GM21619 (cell line): ENCODE measurements around the gene RYR2.

ENCODE experiments used
- ATAC-seq: cut with Tn5 transposase; IDR thresholded peaks from one replicate; pipeline ENCODE4 v1.9.1; 2021; ENCODE audit not compliant: unreplicated experiment

Gene RYR2

DNA sequence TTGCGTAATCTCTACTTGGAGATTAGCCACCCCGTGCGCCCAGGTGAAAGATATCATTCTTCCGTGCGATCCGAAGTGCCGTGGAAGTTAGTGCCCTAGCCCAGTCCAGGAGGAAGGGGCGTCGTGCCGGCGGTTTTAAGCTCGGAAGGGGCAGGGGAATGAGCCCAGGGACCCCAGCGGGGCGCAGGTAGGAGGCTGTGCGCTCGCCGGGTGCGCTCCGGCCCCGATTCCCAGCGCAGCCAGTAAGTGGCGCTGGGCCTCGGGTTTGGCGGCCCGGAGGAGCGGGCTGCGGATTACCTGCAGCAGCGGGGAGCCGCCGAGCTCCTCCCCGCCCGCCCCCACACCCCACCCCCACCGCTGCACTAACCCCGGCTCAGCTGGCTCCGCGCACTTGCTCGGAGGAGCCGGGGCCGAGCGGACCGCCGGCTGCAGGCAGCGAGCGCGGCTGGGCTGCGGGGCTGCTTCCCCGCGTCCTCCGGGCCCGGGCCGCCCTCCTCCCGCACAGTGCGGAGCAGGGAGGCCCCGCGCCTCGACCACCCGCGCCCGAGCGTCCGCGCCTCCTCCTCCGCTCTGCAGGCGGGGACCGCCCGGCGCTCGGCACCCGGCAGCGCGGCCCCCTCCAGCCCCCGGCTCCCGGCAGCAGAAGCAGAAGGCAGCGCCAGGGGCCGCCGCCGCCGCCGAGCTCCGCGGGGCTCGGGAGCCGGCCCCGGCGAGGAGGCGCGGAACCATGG, at the start of gene RYR2:
Gene RYR2, plus strand, starts transcription at position 390 of the 731 bp plus-strand sequence. Its CDS starts 338 bp downstream, at position 728.
- no peak for ATAC-seq

DNA sequence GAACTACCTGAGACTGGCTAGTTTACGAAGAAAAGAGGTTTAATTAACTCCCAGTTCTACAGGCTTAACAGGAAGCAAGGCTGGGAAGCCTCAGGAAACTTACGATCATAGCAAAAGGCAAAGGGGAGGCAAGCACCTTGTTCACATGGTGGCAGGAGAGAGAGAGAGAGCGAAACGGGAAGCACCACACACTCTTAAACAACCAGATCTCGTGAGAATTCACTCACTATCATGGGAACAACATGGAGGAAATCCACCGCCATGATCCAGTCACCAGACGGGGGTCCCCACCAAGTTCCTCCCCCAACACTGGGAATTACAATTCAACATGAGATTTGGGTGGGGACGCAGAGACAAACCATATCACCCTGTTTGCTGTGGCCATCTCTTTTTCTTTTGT, 49.5 kb upstream of the RYR2 start:
- no peak for ATAC-seq

DNA sequence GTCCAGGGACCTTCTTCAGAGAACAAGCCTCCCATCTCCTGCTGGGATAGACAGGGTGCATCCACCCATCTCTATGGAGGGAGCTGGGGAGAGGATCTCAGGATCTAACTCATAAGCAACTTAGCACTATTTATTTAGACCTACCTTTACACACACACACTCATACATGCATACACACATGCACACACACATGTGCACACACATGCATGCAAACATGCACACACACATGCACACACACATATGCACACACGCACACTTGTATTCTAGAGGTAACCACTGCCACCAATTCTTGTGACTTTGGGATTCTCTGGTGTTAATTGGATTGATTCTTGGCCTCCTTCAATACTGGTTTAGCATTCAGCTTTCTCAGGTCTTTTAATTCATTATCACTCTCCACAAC, 47.5 kb upstream of the RYR2 start:
- ATAC-seq, result no peak

DNA sequence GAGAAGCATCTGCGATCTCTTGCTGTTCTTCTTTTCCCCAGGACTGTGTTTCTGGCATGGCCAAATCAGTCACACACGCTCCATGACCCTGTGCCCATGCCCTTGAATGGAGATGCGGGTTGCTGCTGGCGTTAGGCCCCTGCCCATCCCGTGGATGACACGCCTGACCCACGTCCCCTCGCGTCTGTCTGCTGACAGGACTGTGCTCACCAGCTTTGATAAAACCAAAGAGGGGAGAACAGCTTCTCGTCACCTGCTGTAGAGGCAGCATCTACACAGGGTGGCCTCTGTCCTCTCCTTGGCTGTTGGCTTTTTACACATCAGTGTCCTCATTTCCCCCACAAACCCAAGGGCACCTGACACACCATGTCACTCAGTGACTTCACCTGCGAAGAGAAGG, 44.6 kb upstream of the RYR2 start:
- no peak for ATAC-seq

DNA sequence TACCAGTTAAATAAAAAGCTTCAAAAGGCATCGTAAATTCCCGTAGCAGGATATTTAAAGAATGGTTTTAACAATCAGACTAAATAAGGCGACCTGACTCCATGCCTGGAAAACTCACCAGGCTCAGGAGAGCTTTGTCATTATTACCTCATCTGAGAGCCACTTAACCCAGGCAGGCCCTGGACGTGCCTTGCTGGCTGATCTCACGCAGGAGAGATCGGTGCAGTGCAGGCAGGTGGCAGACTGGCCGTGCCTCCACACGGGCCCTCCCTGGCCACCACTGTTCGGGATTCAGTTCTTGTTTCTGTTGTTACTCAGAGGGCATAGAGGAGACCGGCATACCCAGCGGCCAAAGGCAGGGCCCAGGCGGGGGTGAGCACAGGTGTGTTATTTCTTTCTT, 44.1 kb upstream of the RYR2 start:
- no peak for ATAC-seq

DNA sequence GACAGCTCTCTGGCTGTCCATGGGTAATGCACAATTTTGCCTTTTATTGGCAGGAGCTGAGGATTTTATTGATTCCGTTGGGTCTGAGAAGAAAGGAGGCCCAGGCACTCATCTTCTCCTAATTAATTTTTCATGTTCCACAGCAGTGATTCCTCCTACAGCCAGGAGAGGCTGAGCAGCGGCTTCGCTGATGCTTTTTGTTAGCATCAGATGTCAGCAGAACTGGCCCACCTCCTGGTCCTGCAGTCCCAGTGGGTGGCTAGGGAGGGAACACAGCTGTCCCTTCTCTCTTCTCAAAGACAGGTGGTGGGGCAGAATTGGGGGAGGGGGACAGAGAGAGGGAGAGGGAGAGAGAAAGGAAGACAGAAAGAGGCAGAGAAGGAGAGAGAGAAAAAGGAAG, 43.4 kb upstream of the RYR2 start:
- no peak for ATAC-seq

DNA sequence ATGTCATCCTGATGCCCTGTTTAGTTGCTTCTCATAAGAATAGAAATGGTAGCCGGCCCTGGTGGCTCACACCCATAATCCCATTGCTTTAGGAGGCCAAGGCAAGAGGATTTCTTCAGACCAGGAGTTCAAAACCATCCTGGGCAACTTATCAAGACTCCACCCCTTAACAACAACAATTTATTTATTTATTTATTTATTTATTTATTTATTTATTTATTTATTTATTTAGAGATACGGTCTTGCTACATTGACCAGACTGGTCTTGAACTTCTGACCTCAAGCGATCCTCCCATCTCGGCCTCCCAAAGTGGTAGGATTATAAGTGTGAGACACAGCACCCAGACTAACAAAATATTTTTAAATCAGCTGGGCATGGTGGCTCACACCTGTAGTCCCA, 41.8 kb upstream of the RYR2 start:
- no peak for ATAC-seq

DNA sequence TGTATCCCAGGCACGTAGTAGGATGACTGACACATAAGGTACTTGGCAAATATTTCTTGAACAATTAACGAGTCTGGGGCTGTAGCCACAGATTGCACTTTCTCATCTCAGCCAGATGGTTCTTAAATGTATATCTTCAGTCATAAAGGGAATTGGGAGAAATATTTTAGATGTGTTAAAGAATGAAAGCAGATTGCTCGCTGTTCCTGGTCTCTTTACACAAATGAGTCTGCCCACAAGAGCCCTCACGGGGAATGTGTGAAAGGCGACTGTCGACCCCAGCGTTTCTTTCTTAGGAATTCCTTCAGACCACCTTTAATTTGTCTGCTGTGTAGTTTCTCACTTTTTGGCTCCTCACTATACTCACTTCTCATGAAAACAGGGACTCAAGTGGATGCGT, 38.5 kb upstream of the RYR2 start:
- no peak for ATAC-seq

DNA sequence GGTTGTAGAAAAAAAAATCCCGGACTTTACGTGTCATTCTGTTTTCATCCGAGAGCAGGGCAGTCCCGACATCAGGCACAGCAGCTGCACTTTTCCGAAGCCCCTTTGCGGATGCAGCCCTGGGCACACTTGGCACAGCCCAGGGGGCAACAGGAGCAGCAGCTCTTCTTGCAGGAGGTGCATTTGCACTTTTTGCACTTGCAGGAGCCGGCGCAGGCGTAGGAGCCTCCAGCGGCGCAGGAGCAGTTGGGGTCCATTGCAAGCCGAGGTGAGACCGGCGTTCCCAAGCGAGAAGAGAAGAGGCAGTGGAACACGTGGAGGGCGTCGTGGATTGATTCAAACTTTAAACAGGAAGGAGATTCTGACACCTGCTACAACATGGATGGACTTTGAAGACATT, 37.9 kb upstream of the RYR2 start, which contains the start of gene MT1HL1:
Gene MT1HL1, minus strand, starts transcription at position 326 of the 400 bp plus-strand sequence. Its CDS starts 69 bp downstream, at position 257.
- no peak for ATAC-seq

DNA sequence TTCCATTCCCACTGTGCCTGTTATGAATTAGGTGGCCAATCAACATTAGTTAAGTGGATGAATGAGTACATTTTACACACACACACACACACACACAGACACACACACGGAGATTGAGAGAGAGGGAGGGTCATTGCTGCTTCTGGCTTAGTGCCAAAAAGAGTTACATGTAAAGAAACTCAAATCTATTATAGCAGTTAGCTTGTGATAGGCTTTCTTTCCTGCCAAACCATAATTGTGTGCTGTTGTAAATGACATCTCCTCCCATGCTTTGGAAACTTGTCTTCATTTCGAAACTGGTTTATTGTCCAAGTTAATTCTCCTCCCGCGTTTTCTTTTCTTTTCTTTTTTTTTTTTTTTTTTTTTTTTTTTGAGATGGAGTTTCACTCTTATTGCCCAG, 36.3 kb upstream of the RYR2 start:
- ATAC-seq, result no peak

DNA sequence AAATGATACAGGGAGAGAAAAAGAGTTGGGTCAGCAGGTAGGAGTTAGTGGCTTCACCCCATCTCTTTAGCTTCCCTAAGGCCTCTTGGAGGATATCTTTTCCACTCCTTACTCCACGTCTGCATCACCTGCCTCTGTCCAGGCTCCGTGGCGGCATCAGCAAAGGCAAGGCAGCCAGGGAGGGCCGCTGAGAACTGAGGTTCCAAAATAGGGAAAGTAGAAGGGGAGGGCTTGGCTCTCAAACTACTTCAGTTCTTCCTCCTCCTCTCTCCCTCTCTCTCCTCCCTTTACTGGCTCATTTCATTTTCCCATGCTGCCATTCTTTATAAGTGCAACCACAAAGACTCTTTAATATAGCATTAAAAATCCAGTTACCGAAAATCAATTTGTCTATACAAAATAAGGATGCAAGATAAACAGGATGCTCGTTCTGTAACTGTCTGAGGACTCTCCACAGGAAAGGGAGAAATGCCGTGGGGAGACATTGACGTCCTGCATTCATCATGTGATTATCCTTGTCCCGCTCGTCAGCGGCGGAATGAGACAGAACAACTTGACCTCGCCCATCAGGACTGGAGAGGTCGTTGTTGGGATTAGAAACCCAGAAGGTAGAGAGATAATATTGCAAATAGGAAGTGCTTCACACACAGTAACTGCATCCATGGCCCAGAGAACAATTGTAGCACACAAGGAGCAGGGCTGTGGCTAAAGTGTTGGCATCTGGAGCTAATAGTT, 34.7 kb upstream of the RYR2 start:
- ATAC-seq, result no peak

DNA sequence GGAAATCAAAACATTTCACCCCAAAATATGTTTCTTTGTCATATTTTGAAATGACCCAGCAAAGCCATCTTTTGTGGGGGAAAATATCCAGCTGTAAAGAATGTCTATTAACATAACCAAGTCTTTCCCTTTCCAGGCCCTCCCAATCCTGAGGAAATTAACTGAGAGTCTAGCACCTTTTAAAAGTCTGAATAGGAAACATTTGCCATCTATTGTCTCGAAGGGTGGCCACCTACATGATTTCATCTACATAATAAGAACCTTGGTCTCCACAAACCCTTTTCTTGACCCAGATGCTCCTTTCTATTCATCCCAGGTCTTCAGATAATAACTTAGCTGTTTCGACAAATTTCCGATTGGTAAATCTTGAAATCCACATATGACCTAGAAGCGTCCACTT, 32.4 kb upstream of the RYR2 start:
- no peak for ATAC-seq

DNA sequence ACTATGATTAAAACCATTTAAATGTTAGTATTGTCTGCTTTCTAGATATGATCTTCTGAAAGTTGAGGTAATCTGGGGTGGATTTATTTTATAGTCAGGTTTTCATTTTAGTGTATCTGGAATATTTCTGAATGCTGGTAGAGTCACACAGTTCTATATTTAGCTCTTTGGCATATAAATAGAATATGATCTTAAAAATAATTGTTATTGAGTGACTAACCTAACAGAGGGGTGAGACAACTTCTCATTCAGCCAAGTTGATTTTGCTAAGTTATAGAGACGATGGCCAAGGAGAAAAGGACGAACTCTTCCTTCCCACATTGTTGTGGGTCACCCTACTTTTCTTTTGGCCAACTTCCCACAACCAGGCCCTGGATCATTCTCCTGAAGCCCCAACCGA, 30.6 kb upstream of the RYR2 start:
- ATAC-seq, result no peak

DNA sequence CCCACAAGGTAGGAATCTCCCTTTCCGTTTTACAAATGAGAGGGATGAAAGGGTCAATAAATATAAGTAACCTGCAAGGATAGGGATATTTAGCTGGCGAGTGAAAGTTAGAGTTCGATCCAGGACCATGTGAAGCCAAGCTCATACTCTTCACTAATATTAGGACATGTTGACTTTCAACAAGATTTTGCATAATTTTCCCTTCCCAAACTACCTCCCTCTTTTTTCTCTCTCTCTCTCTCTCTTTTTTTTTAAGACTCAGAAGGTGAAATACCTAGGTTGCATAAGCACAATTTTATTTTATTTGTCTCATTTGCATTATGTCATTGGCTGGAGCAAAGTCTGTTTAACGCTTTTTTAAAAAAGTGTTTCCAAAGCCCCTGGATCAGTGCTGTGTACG, 29.6 kb upstream of the RYR2 start:
- no peak for ATAC-seq

DNA sequence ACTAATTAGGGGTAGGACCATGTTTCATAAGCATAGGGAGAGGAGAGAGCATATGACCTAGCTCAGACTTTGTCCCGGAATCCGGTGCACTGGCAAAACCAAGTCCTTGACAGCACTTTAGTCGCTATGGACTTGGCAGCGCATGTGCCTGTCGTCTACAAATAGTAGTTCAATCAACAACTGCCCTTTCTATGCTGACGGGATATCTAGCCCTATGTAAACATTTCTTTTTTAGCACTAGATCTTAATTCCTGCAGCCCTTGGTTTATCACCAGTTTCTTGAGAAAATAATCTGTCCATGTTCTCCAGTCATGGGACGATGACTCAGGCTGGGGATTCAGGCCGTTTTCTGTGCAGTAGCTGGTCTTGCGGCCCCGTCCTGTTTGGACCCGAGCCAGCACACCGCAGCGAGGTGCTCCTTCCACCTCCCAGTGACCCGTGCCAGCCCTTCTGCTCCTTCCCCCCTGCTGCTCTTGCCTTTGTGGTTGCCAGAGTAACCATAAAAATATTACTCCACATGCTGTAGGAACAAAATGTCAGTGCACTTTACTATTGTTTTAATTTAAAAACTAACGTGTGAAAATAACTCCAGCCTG, 29.1 kb upstream of the RYR2 start:
- ATAC-seq, result no peak

DNA sequence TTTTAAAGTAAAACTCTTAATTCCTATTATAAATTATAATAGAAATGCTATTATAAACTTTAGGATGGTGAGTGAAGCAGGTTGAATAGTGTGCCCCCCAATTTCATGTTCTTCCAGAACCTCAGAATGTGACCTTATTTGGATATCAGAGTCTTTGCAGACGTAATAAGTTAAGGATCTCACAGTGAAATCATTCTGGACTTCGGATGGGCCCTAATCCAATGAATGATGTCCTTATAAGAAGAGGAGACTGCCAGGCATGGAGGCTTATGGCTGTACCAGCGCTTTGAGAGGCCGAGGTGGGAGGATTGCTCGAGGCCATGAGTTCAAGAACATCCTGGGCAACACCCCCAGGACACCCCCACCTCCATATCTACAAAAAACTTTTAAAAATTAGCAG, 28.4 kb upstream of the RYR2 start:
- no peak for ATAC-seq

DNA sequence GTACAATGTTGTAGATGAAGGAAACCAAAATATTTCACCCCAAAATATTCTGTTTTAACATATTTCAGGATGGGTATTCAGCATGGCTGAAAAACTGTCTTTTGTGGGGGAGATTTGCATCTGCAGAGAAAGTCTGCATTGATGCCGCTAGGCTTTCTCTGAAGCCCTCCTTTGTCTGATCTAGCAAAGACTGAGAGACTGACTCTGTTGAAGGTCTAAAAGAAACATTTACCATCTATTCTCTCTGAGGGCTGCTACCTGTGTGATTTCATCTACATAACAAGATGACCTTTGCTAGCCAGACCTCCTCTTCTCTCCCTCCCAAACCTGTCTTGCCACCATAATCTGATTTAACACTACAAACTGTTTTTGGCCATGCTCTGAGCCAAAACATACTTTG, 25.4 kb upstream of the RYR2 start:
- ATAC-seq, result no peak

DNA sequence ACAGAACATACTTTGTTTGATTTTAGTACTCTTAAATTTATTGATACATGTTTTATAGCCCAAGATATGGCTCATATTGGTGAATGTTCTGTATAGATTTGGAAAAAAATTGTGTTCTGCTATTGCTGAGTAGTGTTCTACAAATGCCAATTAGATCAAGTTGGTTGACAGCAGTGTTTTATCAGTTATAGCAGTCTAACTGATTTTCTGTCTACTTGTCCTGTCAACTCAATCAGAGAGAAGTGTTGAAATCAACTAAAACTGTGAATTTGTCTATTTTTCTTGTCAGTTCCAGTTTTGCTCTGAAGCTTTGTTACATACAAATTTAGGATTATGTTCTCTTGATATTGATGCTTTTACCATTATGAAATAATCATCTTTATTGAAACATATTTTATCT, 23.1 kb upstream of the RYR2 start:
- no peak for ATAC-seq

DNA sequence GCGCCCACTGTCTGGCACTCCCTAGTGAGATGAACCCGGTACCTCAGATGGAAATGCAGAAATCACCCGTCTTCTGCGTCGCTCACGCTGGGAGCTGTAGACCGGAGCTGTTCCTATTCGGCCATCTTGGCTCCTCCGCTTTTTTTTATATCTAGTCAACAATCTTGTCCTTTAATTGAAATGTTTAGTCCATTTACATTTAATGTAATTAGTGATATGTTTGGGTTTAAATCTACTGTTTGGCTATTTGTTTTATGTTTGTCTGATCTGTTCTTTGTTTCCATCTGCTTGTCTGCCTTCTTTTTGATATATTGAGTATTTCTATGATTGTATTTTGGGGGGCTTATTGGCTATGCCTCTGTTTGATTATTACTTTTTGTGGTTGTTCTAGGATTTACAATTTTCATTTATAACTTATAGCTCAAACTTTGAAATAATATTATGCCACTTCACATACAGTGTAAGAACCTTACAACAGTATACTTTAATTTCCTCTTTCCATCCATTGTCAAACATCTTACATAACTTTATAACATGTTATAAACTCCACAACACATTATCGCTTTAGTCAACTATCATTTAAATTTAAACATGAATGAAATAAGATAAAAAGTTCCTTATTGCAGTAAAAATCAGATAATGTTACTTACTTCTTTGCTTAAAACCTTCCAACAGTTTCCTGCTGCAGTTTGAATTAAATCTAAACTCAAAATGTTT, 16.5 kb upstream of the RYR2 start:
- ATAC-seq, result no peak

DNA sequence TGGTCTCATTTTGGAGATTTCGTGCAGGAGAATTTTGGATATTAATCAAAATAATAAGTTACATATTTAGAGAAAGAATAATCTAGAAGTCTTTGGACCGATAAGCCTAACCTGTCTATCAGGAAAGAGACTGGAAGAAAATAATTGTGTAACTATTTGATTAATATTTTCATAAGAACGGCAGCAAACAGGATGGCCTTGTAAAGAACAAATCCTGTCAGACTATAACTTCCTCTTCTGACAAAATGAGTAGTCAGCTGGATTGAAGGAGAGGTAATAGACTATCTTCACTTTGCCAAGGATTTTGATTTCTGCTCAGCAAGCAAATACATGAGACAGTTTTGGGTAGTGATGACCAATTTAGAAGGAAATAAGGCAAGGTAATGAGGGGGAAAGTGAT, 12.7 kb upstream of the RYR2 start:
- no peak for ATAC-seq

DNA sequence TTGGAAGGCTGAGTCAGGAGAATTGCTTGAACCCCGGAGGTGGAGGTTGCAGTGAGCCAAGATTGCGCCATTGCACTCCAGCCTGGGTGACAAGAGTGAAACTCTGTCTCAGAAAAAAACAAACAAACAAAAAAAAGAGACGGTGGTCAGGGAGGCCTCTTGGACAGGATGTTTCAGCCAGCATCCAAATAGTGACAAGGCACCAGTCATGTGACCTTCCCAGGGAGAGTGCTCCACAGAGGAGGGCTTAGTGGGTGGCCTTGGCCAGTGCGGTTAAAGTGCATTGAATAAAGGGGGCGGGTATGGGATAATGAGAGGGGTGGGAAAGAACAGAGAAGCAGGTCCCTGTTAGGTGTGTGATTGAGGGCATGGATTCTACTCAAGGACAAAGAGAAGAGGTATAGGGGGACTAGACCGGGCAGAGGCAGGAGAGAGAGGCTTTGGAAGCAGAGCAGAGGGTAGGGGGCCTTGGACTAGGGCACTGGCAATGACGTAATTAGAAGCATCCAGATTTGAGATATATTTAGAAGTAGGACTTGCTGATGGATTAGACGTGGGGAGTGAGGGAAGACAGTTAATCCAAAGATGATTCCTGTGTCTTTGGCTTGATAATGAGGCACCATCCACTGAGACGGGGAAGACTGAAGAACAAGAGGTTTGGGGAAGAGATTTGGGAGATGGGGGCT, 12.0 kb upstream of the RYR2 start:
- no peak for ATAC-seq
